ENCODE results near the gene GLDN.

Gene GLDN

DNA sequence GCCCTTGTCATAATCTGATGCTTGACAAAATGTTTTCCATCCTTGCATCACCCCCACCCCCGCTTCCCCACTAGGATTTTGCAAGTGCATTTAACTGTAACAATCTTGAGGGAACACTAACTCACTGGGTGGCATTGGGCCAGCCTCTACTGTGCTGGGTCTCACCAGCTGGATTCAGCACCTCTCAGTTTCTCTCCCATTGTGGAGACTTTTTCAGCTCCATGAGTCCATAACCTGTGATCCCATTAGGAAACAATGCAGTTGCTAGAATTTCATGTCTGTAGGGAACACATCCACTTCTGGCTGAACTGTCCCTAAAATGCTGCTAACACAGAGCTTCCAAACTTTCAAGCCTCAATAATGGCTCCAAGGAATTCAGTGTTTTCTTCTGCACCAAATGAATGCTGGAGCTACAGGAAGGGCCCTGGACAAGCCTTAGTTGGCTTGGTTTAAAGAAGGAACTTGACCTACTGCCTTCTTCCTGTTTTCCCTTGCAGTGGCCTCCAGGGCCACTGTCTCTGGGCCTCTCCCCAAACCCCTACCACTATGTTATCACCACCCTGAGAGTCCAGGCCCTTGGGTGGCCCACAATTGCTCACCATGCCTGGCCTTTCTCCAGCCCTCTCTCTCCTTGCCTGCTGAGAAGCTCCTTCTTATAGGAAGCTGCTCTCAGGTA, 18.7 kb upstream of the GLDN start:
- DNase-seq (ENCODE audit: low read depth) = peak; percentile 27

DNA sequence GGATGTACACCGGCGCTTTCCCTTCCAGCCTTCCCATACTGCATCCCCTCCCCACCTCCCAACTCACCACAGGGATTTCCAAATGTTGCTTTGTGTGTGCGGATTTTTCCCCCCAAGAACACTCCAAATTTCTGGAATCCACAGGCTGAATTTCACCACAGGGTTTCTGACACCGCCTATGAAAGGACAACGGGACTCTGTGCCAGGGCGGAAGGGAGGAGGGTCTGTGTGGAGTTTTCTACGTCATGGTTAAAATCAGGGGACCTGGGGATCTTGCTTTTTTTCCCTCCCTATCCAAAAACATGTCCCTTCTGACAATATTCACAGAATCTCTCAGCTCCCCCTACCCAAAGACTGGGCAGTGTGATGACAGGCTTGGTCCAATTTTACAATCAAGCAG, 17.7 kb upstream of the GLDN start:
- DNase-seq (ENCODE audit: low read depth) = no peak

DNA sequence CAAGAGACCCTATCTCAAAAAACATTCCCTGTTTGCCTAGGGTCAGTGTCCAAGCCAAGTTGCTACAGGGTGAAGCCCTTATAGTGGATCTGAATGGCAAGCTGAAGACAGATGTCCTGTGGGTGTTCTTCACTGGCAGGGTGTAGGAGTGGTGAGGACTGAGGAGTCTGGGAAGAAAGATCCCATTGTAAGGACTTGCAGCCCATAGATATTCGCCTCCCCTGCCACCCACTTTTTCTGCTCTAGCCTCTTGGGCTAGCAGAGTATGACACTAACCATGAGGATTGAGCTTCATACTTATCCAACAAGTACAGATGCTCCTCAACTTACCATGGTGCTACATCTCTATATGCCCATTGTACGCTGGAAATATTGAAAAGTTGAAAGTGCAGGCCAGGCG, 16.3 kb upstream of the GLDN start:
- no peak for DNase-seq (ENCODE audit: low read depth)

DNA sequence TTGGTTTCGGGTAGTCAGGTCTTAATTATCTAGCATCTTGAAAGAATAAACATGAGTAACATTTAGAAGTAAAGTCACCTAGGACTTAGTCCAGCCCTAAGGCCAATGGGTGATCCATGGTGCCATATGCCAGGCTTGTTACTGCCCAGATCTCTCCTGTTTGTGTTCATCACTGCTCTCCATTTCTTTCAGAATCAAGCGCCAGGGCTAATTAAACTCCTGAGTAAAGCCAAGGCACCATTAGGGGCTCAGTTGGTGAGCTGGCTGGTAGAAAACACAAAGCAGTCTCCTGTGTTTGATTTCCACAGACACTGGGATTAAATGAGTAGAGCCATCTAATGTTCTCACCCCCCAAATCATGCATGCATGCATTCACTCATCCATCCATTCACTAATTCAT, 14.4 kb upstream of the GLDN start:
- DNase-seq (ENCODE audit: low read depth) = no peak

DNA sequence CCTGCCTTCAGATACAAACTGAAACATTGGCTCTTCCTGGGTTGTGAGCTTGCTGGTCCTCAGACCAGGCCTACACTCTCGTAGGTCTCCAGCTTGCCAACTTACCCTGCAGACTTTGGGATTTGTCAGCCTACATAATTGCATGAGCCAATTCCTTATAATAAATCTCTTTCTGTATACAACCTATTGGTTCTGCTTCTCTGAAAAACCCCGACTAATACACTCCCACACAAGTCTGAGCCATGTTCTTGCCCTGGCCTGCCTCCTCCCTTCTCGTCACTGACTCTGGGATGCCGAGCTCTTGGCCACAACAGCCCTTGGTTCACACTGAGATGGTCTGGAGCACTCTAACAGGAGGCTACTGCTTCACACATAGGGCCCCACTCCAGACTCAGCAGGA, 12.5 kb upstream of the GLDN start:
- no peak for DNase-seq (ENCODE audit: low read depth)

DNA sequence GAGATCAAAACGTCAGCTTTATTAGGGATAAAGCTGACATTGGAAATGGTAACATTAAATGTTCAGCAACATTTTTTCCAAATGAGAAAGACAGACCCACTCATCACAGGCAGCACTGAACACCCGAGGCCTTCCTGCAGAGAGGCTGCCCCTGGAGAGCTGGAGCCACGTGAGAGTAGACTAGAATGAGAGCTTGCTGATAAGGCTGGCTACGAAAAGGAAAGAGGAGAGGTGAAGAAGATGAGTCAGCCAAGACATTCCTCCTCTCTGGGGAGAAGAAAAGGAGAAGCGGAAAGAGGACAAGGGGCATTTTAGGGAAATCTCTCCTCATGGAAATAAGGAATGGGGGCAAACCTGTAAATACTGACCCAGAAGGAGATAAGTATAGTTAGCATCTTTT, 10.3 kb upstream of the GLDN start:
- DNase-seq (ENCODE audit: low read depth) = peak; percentile 69

DNA sequence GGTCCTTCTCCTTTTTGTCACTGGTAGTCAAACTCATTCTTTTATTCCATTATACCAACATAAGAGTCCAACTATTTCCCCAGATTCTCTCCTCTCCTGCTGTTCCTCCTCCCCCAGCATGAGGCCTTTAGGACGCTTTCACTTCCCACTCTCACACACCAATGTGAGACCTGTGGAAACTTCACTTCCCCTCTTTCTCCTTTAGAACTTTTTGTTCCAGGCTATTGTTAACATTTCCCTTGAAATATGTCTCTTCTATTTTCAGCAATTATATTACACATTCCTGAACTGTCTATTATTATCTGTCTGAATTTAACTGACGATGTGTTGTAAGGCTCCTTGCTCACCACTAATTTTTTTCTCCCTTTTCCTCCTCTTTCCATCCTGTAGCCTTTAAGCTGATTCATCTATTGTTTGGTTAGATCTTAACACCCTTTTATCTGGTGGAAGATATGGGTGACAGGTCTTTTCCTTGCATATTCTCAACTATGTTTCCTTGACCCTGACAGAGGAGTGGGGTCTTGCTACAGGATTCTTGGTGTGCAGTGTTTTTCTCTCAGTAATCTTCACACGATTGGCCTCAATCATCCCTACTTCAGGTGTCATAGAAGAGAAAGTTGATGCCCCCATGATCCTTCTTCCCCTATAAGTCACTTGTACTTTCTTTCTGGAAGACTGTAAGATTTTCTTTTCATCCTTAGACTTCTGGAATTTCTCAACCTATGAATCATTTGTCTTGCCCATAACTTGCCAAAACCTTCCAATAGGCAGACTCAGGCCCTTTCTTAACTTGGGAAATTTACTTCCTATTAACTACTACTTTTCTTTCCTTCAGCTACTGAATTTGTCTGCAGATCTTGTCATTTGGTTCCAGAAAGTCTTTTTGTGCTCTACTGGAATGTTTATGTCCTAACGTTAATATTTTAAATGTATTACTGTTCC, 9.0 kb upstream of the GLDN start:
- peak; percentile 59 for DNase-seq (ENCODE audit: low read depth)

DNA sequence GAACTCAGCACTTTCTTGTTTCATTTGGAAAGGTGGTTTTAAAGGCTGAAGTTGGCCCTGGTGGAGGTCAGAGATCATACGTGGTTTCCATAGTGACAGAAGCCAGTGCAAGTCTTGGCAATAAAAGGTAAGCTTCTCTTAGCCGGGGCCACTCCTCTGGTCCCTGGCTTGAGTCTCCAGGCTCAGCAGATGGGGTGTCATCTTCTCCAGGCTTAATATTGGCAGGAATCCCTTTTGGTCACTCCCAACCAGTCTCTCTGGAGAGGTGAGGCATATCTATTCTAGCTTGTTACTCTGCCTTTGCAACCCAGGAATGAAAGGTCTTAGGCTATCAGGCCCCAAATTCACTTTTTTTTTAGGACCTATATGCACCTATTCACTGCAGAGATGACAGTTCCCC, 7.9 kb upstream of the GLDN start:
- no peak for DNase-seq (ENCODE audit: low read depth)

DNA sequence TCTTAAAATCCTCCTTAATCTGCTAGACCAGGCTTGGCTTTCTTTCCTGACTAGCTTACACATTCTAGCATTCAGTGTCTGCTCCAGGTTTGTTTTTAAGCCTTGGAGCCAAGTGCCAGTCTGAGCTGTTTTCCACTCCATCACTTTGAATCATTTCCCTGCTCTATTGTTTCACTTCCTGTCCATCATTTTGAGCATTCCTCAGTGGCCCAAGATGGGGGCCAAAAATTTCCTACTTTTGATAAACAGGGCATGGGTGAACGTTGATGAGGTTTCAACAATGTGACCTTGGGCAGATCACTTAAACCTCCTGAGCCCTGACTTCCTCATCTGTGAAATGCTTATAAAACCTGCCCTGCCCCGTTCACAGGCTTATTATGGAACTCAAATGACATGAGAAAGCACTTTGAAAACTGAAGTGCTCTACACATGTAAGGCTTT, 7.4 kb upstream of the GLDN start:
- DNase-seq (ENCODE audit: low read depth) = peak; percentile 12

DNA sequence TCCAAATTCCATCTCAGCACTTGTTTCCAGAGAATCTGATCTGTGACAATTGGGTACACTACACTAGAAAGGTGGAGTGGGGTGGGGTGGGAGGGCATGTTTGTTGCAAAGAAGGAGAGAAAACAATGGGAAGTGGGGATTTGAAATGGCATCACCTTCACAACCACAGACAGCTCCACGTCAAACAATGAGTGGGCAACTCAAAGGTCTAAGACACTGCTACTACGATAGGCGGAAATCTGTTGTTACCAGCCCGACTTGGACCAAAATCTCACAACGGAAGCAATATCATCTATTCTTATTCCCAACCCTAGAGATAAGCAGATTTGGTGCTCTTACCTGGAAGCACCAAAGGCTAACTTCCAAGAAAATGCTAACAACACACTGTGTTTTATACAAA, 6.4 kb upstream of the GLDN start:
- no peak for DNase-seq (ENCODE audit: low read depth)

DNA sequence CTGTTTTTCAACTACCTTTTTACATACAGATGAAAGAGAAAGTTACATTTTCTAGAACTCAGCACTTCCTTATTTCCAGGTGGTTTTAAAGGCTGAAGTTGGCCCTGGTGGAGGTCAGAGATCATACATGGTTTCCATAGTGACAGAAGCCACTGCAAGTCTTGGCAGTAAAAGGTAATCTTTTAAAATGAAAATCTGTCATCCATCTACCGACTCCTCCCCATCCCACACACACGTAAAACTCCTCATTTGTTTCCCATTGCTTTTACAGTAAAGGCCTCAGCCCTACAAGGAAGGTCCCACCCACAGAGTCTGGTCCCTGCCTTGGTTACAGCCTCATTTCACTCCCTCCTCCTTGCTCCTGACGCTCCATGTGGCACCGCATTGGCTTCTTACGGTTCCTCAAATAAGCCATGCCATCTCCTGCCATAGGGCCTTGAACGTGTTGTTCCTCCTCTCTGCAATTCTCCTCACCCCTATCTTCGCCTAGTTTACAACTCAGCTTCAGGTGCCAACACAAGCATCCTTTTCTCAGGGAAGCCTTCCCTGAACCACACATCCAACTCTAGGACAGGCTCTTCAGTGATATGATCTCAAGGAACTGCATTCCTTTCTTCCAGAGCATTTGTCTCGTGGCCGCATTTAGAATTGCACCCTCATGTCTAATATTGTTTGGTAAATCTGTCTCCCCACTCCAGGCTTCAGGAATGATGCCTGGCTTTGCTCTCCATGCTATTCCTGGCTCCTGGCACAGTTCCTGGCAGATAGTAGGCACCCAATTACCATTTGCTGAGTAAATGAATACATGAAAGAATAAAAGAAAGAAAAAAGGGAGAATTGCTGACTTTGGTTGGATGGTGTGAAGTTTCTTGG, 5.7 kb upstream of the GLDN start:
- no peak for DNase-seq (ENCODE audit: low read depth)

DNA sequence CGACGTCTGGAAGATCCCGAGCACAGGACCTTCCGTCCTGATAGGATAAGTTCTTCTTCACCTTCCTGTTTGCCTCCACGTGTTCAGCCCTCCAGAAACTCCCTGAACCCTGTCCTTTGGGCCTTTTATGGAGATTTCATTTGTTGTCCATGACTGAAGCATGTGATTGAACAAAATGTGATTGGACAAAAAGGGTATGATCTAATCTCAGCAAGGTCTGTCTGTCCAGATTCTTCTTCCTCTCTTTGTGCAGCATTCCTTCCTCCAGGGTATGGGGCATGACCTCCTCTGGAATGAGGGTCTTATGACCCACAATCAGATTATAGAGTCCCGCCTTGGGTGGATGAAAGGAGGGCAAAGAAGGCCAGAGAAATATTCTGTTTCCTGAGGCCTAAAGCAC, 3.0 kb upstream of the GLDN start, which contains the start of gene CYP19A1:
TSS of gene CYP19A1 (minus strand) at position 101 of the 400 bp plus-strand sequence. CDS start 95,684 bp downstream, outside the sequence.
- no peak for DNase-seq (ENCODE audit: low read depth)

DNA sequence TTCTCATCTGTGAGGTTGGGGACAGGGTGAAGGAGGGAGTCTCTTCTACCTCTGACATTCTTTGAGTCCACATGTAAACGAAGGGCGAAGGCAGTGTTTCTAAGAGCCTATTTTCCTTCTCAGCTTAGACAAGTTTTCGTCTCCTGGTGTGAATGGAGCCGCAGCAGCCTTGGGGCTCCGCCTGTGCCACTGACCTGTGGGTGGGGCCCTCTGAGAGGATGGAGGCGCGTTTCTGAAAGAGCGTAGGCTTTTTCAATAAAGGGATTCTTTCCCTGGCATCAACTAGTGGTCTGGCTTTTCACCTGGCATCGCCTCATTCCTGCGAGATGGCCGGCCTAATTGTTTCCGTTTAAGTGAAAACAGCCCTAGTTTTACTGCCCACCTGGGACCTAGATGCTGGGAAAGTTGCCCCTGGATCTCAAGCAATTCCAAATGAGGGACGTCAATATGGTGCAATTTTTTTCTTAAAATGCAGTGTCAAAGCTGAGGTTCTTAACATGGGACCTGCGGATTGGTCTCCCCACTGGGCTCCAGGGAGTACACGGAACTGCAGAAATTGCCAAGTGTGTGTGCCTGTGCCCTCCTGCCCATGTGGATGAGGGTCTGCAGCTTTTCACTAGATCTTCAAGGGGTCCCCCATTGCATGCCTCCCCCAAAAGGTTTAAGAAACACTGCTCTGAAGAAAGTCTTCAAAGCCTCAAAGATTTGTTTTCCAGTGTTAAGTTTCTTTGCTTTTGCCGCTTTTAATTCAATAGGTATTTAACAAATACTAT, 958 bp downstream of the GLDN start:
- no peak for DNase-seq (ENCODE audit: low read depth)

DNA sequence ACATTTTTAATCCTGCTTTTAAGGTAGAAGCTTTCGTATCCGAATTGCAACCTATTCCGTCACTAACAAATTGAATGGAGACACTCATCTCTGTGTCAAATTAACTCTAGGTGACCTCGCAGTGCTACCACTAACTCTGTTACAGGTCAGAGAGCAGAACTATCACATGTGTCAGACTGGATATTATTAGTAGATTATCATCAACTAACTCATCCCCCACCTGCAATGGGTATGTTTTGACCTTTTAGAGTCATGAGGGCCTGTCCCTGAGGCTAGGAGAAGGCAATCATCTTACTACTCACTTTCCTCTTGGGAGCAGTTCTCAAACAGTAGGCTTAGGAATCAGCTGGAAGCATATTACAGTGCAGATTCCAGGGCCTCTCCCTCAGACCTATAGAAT, 2.0 kb downstream of the GLDN start:
- DNase-seq (ENCODE audit: low read depth) = no peak

DNA sequence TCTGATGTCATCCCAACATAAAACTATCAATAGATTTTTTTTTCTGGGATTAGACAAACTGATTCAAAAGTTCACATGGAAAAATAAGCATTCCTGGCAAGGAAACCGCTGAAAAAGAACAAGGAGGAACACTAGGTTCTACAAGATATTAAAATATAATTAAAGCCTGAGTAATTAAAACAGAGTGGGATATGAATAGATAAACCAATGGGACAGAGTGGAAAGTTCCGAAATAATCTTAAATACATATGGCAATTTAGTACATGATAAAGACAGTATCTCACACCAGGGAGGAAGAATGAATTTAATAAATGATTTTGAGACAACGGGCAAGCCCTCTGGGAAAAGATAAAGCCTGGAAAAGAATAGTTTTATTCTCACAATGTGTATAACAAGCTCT, 4.7 kb downstream of the GLDN start:
- DNase-seq (ENCODE audit: low read depth) = no peak

DNA sequence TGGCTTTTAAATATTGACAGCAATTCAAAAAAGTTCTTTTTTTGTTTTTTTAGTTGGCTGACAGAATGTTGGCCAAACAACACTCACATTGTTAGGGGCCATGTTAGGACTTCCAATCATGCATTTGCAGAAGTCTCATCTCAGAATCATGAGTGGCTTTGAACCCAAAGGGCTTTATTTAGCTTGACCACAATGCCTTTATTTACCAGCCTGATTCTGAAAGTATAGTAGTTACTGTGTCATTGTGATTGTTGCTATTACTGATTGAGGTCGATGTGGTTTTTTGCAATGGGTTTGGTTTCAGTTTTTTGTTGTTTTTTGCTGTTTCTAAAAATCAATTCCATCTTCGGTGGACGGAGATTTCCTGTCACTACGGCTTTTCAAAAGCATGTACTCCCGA, 7.2 kb downstream of the GLDN start:
- no peak for DNase-seq (ENCODE audit: low read depth)

DNA sequence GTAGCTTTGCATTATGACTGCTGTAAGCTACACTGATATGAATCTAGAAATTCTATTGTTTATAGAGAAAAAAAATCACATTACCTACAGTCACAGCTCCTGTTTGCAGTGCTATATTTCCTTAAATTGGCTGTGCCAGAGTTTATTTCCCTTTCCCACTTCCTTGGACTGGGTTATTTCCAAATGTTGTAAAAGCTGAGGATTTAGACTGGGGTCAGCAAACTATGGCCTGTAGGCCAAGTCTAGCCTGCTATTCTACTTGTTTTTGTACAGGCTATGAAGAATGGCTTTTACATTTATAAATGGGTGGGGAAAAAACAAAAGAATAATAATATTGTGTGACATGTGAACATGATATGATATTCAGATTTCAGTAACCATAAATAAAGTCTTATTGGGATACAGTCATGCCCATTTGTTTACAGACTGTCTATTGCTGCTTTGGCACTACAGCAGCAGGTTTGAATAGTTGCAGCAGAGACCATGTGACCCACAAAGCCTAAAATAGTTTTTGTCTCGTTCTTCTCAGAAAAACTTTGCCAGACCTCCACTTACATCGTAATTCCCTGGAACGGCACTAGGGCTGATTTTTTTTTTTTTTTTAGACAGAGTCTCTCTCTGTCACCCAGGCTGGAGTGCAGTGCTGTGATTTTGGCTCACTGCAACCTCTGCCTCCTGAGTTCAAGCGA, 7.8 kb downstream of the GLDN start:
- no peak for DNase-seq (ENCODE audit: low read depth)

DNA sequence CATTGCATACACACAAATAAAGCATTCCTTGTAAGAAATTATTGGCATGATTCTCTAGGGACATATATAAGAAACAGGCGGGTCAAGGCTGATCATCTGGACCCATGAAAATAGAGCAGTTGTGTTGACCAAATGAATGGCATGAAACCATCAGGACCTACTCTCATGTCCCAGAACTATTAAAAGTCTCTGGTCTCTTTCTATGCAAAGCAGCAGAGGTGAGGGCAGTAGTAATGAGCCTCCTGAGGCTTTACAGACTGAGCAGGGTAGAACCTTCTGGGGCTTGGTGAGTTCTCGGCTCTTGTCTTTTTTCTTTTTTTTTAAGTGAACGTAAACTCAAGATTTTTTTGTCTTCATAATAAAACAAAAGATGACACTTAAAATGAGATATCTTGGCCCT, 9.3 kb downstream of the GLDN start:
- no peak for DNase-seq (ENCODE audit: low read depth)

DNA sequence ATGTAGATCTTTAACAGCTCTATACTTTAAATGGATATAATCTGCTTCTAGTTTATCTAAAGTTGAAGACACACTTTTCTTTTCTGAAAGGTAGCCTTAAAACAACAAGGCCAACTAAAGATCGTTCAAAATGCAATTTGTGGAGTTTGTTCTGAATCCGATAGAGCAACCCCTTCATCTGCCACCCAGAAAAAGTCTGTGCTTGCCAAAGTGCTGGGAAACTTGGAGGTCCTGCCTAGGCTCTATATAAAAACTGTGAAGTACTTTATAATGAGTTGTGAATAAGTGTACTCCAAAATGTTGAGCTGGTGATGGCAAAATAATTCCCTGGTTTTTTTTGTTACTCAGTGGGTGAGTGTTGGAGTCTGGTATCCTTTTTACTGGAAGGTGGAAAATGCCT, 12.5 kb downstream of the GLDN start:
- no peak for DNase-seq (ENCODE audit: low read depth)

DNA sequence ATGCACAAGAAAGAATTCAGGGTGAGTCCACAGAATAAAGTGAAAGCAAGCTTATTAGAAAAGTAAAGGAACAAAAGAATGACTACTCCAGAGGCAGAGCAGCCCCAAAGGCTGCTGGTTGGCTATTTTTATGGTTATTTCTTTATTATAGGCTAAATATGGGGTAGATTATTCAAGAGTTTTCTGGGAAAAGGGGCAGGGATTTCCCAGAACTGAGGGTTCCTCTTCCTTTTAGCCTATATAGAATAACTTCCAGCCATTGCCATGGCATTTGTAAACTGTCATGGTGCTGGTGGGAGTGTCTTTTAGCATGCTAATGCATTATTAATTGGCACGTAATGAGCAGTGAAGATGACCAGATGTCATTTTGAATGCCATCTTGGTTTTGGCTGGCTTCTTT, 13.6 kb downstream of the GLDN start:
- DNase-seq (ENCODE audit: low read depth) = no peak

DNA sequence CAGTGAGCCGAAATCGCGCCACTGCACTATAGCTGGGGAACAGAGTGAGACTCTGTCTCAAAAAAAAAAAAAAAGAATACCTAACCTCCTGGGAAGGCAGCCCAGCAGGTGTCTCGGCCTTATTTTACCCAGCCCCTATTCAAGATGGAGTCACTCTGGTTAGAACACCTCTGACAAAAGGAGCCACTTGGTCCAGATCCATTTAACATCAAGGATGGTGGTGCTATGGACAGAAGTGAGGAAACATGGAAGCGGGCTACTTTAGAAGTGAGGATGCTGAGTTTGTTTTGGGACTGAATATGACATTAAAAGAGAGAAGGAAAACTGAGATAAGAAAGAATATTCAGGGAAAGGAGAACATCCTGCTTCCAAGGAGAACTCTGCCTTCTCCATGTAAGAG, 14.7 kb downstream of the GLDN start:
- DNase-seq (ENCODE audit: low read depth) = no peak

Measured in iris pigment epithelial cell (primary cell).